ENCODE data around the gene PMEPA1.

Gene PMEPA1

GRCh38 chr20:57728762-57729161, 18.9 kb upstream of the PMEPA1 start:
- TF ChIP-seq CTCF (IDR thresholded peaks at IDR 0.05; ENCODE audit: borderline replicate concordance, control extremely low read depth, extremely low read depth, insufficient read depth, missing control alignments): no peak
- no peak for DNase-seq (ENCODE audit: low spot score)
- in situ Hi-C loops (cut with MboI; ENCODE audit: low sequenced_read_pairs, unreplicated experiment): no loop called here

GRCh38 chr20:57727863-57728262, 18.0 kb upstream of the PMEPA1 start:
- in situ Hi-C loops (cut with MboI; ENCODE audit: low sequenced_read_pairs, unreplicated experiment): no loop called here

GRCh38 chr20:57725636-57726035, 15.8 kb upstream of the PMEPA1 start:
- in situ Hi-C loops (cut with MboI; ENCODE audit: low sequenced_read_pairs, unreplicated experiment): no loop called here
- no peak for TF ChIP-seq CTCF (IDR thresholded peaks at IDR 0.05; ENCODE audit: borderline replicate concordance, control extremely low read depth, extremely low read depth, insufficient read depth, missing control alignments)
- no peak for DNase-seq (ENCODE audit: low spot score)

More at GRCh38 chr20:57727863-57728262, 18.0 kb upstream of the PMEPA1 start:
- no peak for TF ChIP-seq CTCF (IDR thresholded peaks at IDR 0.05; ENCODE audit: borderline replicate concordance, control extremely low read depth, extremely low read depth, insufficient read depth, missing control alignments)
- DNase-seq (ENCODE audit: low spot score): no peak

GRCh38 chr20:57724610-57725405, 15.0 kb upstream of the PMEPA1 start:
- TF ChIP-seq CTCF (IDR thresholded peaks at IDR 0.05; ENCODE audit: borderline replicate concordance, control extremely low read depth, extremely low read depth, insufficient read depth, missing control alignments): no peak
- no peak for DNase-seq (ENCODE audit: low spot score)
- in situ Hi-C loops (cut with MboI; ENCODE audit: low sequenced_read_pairs, unreplicated experiment): no loop called here

GRCh38 chr20:57723816-57724215, 14.0 kb upstream of the PMEPA1 start:
- DNase-seq (ENCODE audit: low spot score): no peak
- in situ Hi-C loops (cut with MboI; ENCODE audit: low sequenced_read_pairs, unreplicated experiment): no loop called here
- no peak for TF ChIP-seq CTCF (IDR thresholded peaks at IDR 0.05; ENCODE audit: borderline replicate concordance, control extremely low read depth, extremely low read depth, insufficient read depth, missing control alignments)

- in situ Hi-C loops (cut with MboI; ENCODE audit: low sequenced_read_pairs, unreplicated experiment): no loop called here
- no peak for TF ChIP-seq CTCF (IDR thresholded peaks at IDR 0.05; ENCODE audit: borderline replicate concordance, control extremely low read depth, extremely low read depth, insufficient read depth, missing control alignments)
- no peak for DNase-seq (ENCODE audit: low spot score)
Measured at GRCh38 chr20:57719951-57720350, 10.1 kb upstream of the PMEPA1 start.

Measured in GM13976 (cell line).